HG03558 (cell line): ENCODE data around the gene PEX19.

Source experiments
- ATAC-seq: cut with Tn5 transposase; IDR thresholded peaks from one replicate; pipeline ENCODE4 v1.9.1; 2021; ENCODE audit warnings: moderate number of reproducible peaks; ENCODE audit not compliant: unreplicated experiment; ENCODE audit errors: extremely low read depth

The PEX19 gene

DNA sequence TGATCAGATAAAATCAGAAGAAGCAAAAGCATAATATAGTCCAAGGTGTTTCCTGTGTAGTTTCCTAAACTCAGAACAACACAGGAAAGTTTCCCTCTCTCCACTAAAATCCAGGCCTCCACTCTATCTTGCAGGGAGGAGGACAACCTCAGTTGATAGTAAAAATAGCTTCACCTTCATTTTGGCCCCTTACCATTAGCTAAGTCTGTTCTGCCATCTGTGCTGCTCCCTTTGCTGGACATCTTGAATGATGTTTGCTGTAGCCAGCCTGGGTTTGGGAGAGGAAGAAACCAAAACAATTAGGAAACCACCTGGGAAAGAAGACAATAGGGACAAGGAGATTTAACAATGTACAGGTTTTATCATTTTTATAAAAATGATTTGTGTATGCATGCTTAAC lies 41.2 kb downstream of the PEX19 start:
- ATAC-seq = no peak

DNA sequence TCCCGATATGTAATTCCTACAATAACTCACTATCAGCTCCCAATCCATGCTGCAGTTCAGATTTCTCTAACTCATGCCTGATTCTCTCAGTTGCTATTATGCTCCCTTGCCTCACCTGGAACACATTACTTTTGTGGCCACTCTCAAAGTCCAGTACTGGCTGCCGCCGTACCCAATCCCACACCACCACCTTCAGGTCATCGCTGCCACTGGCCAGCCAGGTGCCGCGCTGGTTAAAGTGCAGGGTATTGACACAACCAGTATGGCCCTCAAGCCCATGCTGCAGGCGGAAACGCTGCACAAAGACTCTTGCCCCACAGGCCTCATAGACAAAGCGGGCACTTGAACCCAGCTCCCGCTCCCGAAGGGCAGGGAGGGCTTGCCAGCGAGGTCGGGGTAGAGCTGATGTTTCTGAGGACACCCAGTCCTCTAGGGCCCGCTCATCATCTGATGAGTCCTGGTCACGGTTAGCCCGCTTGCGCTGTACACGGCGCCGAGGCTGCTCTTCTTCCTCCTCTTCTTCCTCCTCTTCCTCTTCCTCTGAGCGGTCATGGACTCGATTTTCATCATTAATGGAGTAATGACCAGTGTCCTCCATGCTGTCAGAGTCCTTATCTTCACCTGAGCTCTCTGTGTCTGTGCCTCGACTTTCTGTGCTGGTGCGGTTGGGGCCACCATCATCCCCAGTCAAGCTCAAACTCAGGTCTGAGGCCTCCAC lies 45.2 kb downstream of the PEX19 start:
- no peak for ATAC-seq

DNA sequence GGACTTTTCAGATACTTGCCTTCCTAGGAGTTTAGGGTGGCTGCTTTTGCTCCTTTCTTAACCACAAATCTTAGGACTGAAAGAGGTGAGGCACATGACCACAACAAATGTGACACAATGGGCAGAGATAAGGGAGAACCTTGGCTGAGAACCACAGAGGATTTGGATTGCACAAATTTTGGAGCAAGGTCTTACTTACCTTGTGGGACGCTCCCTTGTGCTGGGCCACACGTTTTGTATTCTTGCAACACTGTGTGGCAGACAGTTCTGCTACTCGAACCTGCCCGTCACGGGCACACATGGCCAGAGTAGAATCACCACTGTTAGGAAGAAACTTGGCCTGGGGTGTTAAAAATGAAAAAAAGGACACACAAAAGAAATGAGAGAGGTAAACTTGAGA lies 46.5 kb downstream of the PEX19 start:
- ATAC-seq = no peak

DNA sequence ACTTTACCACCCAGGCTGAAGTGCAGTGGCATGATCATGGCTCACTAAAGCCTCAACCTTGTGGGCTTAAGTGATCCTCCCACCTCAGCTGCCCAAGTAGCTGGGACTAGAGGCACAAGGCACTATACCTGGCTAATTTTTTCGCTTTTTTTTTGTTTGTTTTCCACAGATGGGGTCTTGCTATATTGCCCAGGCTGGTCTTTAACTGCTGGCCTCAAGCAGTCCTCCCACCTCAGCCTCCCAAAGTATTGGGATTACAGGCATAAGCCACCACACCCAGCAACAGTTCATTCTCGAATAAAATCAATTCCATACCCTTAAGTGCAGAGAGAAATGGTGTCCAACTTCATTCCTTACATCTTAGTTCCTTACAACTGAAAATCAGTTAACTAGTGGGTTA lies 47.4 kb downstream of the PEX19 start:
- ATAC-seq = no peak

DNA sequence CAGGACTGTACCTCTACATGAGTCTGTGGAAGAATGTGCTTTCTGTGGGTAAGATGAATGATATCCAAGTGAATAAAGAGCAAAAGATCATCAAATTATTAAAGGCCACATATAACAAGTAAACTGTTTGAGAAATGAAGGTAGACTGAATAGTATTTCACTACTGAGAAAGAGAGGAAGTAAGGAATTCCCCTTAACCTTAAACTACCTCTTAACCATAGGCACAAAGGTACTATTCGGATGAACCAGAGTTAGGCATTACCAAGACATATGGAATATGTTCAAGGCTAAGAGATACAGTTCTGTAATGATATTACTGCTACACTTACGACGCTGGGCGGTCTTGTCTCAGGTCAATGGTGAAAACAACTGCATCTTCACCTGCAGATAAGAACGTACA lies 48.1 kb downstream of the PEX19 start:
- no peak for ATAC-seq

DNA sequence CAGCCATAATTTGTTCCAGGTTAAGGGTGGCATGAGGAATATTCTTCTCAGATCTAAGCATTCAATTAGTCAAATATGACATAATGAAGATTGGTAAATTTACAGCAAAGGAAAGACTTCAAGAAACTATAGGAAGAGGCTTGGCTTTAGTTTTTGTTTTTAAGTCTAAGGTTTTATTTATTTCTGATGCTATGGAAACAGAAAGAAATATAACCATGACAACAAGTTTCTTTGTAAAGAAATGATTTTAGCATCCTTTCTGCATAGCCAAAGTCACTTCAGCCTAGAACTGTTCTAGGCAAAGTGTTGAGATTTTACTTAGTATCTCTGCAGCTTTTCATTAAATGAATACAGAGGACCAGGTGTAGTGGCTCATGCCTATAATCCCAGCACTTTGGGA lies 52.0 kb downstream of the PEX19 start:
- no peak for ATAC-seq

DNA sequence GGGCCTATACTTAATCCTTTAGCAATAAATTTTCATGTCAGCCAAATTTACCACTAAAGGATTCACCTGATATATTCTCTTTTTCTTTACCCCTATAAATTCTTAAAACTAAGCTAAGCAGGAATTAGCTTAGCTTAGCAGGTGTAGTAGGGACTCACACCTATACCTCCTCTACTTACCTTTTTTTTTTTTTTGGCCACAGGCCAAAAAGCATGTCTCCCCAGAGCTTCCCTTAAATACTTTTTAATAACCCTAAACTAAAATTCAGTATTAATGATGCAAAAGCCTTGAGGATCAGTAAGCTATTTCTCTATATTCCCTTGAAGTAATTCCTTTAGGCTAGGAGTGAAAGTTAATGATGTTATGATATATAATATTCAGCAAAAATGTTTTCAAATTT lies 56.5 kb downstream of the PEX19 start:
- ATAC-seq = no peak

DNA sequence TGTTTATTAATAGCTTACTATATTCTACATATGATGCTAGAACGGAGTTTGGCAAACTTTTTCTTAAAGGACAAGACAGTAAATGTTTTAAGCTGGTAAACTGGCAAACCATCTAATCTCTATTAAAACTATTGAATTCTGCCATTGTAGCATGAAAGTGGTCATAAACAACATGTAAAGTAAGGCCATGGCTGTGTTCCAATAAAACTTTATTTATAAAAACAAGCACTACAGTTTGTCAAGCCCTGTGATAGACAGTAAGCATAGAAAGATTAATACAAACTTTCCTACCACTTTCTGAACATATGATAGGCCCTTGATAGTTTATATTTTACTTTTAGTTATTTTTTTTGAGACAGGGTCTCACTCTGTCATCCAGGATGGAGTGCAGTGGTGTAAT lies 57.4 kb downstream of the PEX19 start:
- ATAC-seq = no peak

DNA sequence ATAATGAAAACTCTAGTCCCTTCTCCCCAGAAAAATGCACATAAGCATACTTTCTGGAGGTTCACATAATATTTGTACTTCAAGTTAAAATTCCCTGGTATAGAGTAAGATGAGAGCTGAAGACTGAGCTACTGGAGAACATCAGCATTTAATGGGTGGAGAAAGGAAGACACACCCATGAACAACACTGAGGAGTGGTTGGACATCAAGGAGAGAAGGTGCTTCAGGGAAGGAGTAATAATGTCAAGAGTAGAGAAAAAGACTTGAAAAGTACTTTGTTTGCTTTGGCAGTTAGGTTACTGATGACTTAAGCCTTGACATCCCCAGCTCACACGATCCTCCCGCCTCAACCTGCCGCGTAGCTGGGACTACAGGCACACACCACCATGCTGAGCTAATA lies 57.9 kb downstream of the PEX19 start:
- ATAC-seq = no peak
